ENCODE data around the gene UCHL5.

DNA sequence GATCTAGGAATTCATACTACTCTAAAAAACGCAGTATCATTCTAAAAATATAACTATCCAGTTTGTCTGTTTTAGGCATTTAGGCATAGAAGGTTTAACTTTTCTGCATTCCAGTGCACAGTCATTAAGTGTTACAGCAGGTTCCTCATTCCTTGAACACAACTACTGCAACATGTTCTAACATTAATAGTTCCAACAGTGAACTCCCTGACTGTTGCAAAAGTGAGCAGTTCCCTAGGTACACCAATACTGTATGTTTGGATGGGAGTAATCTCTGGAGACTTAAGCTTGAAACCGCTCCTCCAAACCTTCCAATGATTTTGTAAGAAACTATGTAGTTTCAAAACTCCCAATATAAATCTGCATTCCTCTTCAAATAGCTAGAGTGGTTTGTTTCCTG lies 46.2 kb downstream of the UCHL5 start:
- no peak for TF ChIP-seq CTCF (conservative IDR thresholded peaks at IDR 0.05; ENCODE audit: low read depth, low read length)
- no peak for TF ChIP-seq EZH2 (IDR thresholded peaks at IDR 0.05; ENCODE audit: borderline replicate concordance, low read depth, low read length, poor library complexity, severe bottlenecking)

Data from A673 (cell line).